ENCODE measurements around the gene AFF3. TPM values are rescaled to one million over a fixed set of nuclear protein-coding genes. Genes with fewer than 3 reads are reported as not detected.

The AFF3 gene
- total RNA-seq, 1 experiment from 2014 or later = 0.05 TPM

DNA sequence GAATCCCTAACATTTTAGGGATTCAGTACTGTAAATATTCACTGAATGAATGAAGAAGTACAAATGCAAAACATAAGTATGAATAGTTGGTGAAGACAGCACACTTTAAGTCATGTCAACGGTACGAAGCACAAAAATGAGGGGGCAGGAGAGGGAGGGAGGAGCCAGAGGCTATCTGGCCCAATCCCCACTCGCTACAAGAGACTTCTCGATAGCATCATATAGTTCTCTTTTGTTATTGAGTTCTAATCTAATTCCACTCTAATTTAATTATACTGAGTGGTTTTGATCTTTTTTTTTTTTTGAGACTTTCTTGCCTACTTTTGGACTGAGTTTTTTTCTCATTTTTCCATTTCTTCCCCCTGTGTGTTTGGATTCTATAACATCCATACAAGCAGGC lies 500.4 kb downstream of the AFF3 start:
- H3K4me1 Mint-ChIP-seq (ENCODE audit: low read depth, unreplicated experiment) = no peaks in the 10 kb centered on the region
- no peaks in the 10 kb centered on the region for H3K36me3 ChIP-seq (ENCODE audit: control insufficient read depth, insufficient read depth, low read length)
- no TSS peak for BruUV-seq (replicated peaks)
- TF ChIP-seq, protein P1, sequence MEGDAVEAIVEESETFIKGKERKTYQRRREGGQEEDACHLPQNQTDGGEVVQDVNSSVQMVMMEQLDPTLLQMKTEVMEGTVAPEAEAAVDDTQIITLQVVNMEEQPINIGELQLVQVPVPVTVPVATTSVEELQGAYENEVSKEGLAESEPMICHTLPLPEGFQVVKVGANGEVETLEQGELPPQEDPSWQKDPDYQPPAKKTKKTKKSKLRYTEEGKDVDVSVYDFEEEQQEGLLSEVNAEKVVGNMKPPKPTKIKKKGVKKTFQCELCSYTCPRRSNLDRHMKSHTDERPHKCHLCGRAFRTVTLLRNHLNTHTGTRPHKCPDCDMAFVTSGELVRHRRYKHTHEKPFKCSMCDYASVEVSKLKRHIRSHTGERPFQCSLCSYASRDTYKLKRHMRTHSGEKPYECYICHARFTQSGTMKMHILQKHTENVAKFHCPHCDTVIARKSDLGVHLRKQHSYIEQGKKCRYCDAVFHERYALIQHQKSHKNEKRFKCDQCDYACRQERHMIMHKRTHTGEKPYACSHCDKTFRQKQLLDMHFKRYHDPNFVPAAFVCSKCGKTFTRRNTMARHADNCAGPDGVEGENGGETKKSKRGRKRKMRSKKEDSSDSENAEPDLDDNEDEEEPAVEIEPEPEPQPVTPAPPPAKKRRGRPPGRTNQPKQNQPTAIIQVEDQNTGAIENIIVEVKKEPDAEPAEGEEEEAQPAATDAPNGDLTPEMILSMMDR (IDR thresholded peaks at IDR 0.05; ENCODE audit: insufficient read depth in 1 of 2, low read depth in 1 of 2, low read length in 1 of 2, severe bottlenecking in 1 of 2, unreplicated experiment in 1 of 2) = no peak
- H3K9me3 Mint-ChIP-seq (ENCODE audit: unreplicated experiment) = no peaks in the 10 kb centered on the region
- H3K36me3 Mint-ChIP-seq (ENCODE audit: insufficient read depth, unreplicated experiment) = no peaks in the 10 kb centered on the region
- intact Hi-C loops (cut with micrococcal nuclease; ENCODE audit: unreplicated experiment) = no loop called here
- DNase-seq = no peak
- no peaks in the 10 kb centered on the region for H3K9me3 ChIP-seq
- no peaks in the 10 kb centered on the region for H3K4me1 ChIP-seq
- CTCF ChIA-PET = no interaction called here
- no peaks in the 10 kb centered on the region; the same call in 1 of the 2 replicates for H3K27me3 ChIP-seq (replicated peaks; ENCODE audit: control insufficient read depth, insufficient read depth, low read length)
- POLR2A ChIA-PET = no interaction called here
- no peak overlapping the region for H3K4me3 ChIP-seq (ENCODE audit: low read depth, low read length)
- no peak overlapping the region for H3K27ac Mint-ChIP-seq (ENCODE audit: unreplicated experiment)
- H3K27me3 Mint-ChIP-seq (ENCODE audit: insufficient read depth, unreplicated experiment) = peaks cover 18% of the 10 kb centered on the region
- H3K4me3 Mint-ChIP-seq (ENCODE audit: unreplicated experiment) = no peak overlapping the region

DNA sequence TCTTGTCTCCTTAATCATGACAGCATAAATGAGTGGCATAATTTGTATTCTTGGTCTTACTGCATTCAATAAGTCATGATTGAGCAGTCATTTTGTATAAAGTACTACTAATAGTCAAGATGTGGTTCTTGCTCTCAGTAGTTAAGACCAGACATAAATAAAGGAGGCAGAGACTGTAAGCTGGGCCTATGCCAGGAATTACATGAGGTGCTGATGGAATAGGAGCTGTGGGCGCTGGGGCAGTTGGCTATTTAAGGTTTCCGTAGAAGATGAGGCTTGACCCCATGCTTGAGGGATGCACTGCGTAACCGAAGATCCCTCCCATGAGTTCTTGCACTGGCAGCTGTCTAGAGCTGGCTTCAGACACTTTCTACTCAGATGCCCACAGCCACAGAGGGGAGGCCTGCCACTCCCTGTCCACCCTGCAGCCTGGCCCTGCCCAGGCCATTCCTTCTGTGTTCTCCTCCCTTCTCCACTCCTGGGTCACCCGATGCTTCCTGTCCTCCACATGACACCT lies 501.7 kb downstream of the AFF3 start:
- Mint-ChIP-seq H3K4me3 (ENCODE audit: unreplicated experiment) (no peak overlapping the region), H3K27ac (ENCODE audit: unreplicated experiment) (no peak overlapping the region), H3K27me3 (ENCODE audit: insufficient read depth, unreplicated experiment) (peaks cover 18% of the 10 kb centered on the region), H3K4me1 (ENCODE audit: low read depth, unreplicated experiment) (no peaks in the 10 kb centered on the region), H3K36me3 (ENCODE audit: insufficient read depth, unreplicated experiment) (no peaks in the 10 kb centered on the region), H3K9me3 (ENCODE audit: unreplicated experiment) (no peaks in the 10 kb centered on the region)
- Histone ChIP-seq H3K36me3 (ENCODE audit: control insufficient read depth, insufficient read depth, low read length) (no peaks in the 10 kb centered on the region), H3K27me3 (replicated peaks; ENCODE audit: control insufficient read depth, insufficient read depth, low read length) (no peaks in the 10 kb centered on the region), H3K4me3 (ENCODE audit: low read depth, low read length) (no peak overlapping the region), H3K4me1 (no peaks in the 10 kb centered on the region), H3K9me3 (no peaks in the 10 kb centered on the region)
- intact Hi-C loops (cut with micrococcal nuclease; ENCODE audit: unreplicated experiment) = no loop called here
- no TSS peak for BruUV-seq (replicated peaks)
- POLR2A ChIA-PET = no interaction called here
- DNase-seq = no peak
- CTCF ChIA-PET = no interaction called here
- TF ChIP-seq, protein P1 (IDR thresholded peaks at IDR 0.05; ENCODE audit: insufficient read depth in 1 of 2, low read depth in 1 of 2, low read length in 1 of 2, severe bottlenecking in 1 of 2, unreplicated experiment in 1 of 2) = no peak

- Histone ChIP-seq H3K27me3 (replicated peaks; ENCODE audit: control insufficient read depth, insufficient read depth, low read length) (no peaks in the 10 kb centered on the region), H3K36me3 (ENCODE audit: control insufficient read depth, insufficient read depth, low read length) (no peaks in the 10 kb centered on the region), H3K4me1 (no peaks in the 10 kb centered on the region), H3K9me3 (no peaks in the 10 kb centered on the region), H3K4me3 (ENCODE audit: low read depth, low read length) (no peak overlapping the region)
- Mint-ChIP-seq H3K9me3 (ENCODE audit: unreplicated experiment) (no peaks in the 10 kb centered on the region), H3K27ac (ENCODE audit: unreplicated experiment) (no peak overlapping the region), H3K36me3 (ENCODE audit: insufficient read depth, unreplicated experiment) (no peaks in the 10 kb centered on the region), H3K4me3 (ENCODE audit: unreplicated experiment) (no peak overlapping the region), H3K27me3 (ENCODE audit: insufficient read depth, unreplicated experiment) (peaks cover 13% of the 10 kb centered on the region), H3K4me1 (ENCODE audit: low read depth, unreplicated experiment) (no peaks in the 10 kb centered on the region)
- intact Hi-C loops (cut with micrococcal nuclease; ENCODE audit: unreplicated experiment) = no loop called here
- BruUV-seq (replicated peaks) = no TSS peak
- POLR2A ChIA-PET = no interaction called here
- no peak for DNase-seq
- CTCF ChIA-PET = no interaction called here
- TF ChIP-seq, protein P1 (IDR thresholded peaks at IDR 0.05; ENCODE audit: insufficient read depth in 1 of 2, low read depth in 1 of 2, low read length in 1 of 2, severe bottlenecking in 1 of 2, unreplicated experiment in 1 of 2) = no peak
Measured at GRCh38 chr2:99638791-99639190, 503.6 kb downstream of the AFF3 start.
